ENCODE data around the gene NPAT. TPM values are rescaled to one million over a fixed set of nuclear protein-coding genes. Genes with fewer than 3 reads are reported as not detected.

The NPAT gene
- total RNA-seq, 1 donor from 2014 or later = 15.2 TPM

DNA sequence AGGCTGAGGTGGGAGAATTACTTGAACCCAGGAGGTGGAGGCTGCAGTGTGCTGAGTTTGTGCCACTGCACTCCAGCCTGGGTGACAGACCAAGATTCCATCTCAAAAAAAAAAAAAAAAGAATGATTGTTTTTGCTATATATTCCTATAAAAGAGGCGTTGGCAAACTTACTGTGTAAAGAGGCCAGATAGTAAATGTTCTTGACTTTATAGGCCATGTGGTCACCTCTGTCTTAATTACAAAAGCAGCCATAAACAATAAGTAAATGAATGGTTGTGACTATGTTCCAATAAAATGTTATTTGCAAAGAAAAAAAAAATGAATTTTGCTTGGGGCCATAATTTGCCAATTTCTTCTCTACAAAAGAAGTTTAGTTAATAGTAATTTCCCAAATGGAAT is 12.8 kb upstream of the NPAT start:
- Histone ChIP-seq H3K4me1 (no peaks in the 10 kb centered on the region), H3K27me3 (no peaks in the 10 kb centered on the region), H3K4me3 (no peak overlapping the region), H3K36me3 (peaks cover 0 to 29% of the 10 kb centered on the region in 2 donors), H3K27ac (no peak overlapping the region), H3K9me3 (no peaks in the 10 kb centered on the region)
- intact Hi-C loops (cut with DNase I) = no loop called here
- DNase-seq (ENCODE audit: extremely low spot score in 2 of 2) = no peak
- TF ChIP-seq POLR2A (IDR thresholded peaks at IDR 0.05) (no peak), POLR2AphosphoS5 (IDR thresholded peaks at IDR 0.05; ENCODE audit: insufficient read depth in 1 of 2, low read depth in 1 of 2) (no peak), CTCF (IDR thresholded peaks at IDR 0.05) (no peak)

GRCh38 chr11:108233277-108233945 is 11.0 kb upstream of the NPAT start:
- Histone ChIP-seq H3K4me3 (no peak overlapping the region), H3K27me3 (no peaks in the 10 kb centered on the region), H3K27ac (no peak overlapping the region), H3K36me3 (peaks cover 0 to 45% of the 10 kb centered on the region in 2 donors), H3K4me1 (no peaks in the 10 kb centered on the region), H3K9me3 (no peaks in the 10 kb centered on the region)
- TF ChIP-seq POLR2A (IDR thresholded peaks at IDR 0.05) = no peak
- no peak for TF ChIP-seq CTCF (IDR thresholded peaks at IDR 0.05)
- intact Hi-C loops (cut with DNase I) = no loop called here
- DNase-seq (ENCODE audit: extremely low spot score in 2 of 2) = no peak

DNA sequence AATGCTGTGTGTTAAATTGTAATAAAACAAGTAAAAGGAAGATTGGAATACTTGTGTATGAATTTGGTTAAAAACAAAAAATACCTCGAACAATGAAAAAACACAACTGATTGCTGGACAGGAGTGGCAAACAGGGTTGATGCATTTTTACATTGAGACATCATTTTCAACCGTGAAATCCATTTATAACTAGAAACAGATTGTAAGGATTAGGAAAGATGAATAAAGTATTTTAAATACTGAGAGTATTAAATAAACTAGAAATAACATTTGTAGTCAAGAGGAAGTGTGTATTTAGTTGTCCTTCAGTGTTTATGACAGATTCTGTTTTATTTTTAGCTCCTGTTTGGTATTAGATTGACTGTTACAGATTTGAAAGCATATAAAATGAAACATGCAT is 5.8 kb upstream of the NPAT start:
- H3K4me3 ChIP-seq = no peak overlapping the region
- TF ChIP-seq CTCF (IDR thresholded peaks at IDR 0.05) (no peak), POLR2AphosphoS5 (IDR thresholded peaks at IDR 0.05; ENCODE audit: insufficient read depth in 1 of 2, low read depth in 1 of 2) (no peak), POLR2A (IDR thresholded peaks at IDR 0.05) (no peak)
- H3K9me3 ChIP-seq = no peaks in the 10 kb centered on the region
- H3K4me1 ChIP-seq = peaks cover 20% of the 10 kb centered on the region
- H3K27ac ChIP-seq = no peak overlapping the region
- no peaks in the 10 kb centered on the region for H3K27me3 ChIP-seq
- intact Hi-C loops (cut with DNase I) = no loop called here
- H3K36me3 ChIP-seq = peaks cover 0 to 42% of the 10 kb centered on the region in 2 donors
- no peak for DNase-seq (ENCODE audit: extremely low spot score in 2 of 2)

DNA sequence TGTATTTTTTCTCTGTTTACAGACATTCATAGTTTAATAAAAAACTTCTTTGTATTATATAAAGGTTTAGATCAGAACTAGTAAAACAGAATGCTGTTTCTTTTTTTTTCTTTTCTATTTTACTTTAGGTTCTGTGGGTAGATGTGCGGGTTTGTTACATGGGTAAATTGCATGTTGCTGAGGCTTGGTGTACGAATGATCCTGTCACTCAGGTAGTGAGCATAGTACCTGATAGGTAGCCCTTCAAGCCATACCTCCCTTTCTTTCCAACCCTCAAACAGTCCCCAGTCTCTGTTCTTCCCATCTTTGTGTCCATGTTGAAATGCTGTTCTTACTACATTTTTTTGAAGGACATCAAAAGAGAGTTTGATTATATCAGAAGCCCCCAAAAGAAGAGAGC is 3.6 kb upstream of the NPAT start:
- no peak for TF ChIP-seq POLR2AphosphoS5 (IDR thresholded peaks at IDR 0.05; ENCODE audit: insufficient read depth in 1 of 2, low read depth in 1 of 2)
- no peak for TF ChIP-seq CTCF (IDR thresholded peaks at IDR 0.05)
- no peak for TF ChIP-seq POLR2A (IDR thresholded peaks at IDR 0.05)
- Histone ChIP-seq H3K9me3 (no peaks in the 10 kb centered on the region), H3K4me1 (peaks cover 29% of the 10 kb centered on the region), H3K4me3 (no peak overlapping the region), H3K27ac (no peak overlapping the region), H3K36me3 (peaks cover 0 to 31% of the 10 kb centered on the region in 2 donors), H3K27me3 (no peaks in the 10 kb centered on the region)
- intact Hi-C loops (cut with DNase I) = no loop called here
- DNase-seq (ENCODE audit: extremely low spot score in 2 of 2) = no peak

DNA sequence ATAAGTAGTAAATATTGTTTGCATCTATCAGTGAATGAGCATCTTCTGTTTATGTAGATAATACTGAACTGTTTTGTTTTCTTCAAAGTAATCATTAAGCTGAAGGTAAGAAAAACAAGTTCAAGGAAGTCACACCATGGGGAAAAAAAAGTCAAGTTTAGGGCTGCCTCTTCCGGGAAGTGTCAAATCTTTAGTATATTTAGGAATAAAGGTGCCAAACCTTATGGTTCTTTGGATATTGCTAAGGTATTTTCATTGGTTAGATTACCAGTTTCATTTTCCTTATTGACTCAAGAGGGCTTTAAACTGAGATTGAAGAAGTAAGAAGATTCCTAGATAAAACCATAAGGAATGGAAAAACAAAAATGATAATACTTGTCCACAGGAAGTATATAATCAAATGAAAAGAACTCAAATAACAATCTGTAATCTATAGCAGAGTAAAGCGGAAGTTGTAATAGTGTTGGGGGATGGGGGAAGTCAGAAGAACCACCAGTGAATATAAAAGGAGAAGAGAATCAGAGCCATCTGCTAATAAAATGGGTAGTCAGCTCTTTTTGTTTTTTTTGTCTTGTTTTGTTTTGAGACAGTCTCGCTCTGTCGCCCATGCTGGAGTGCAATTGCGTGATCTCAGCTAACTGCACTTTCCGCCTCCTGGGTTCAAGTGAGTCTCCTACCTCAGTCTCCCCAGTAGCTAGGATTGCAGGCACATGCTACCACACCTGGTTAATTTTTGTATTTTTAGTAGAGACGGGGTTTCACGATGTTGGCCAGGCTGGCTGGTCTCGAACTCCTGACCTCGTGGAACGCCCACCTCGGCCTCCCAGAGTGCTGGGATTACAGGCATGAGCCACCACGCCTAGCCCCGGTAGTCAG is 2.7 kb upstream of the NPAT start:
- peaks cover 38% of the 10 kb centered on the region for H3K4me1 ChIP-seq
- intact Hi-C loops (cut with DNase I) = no loop called here

More for the DNA sequence above, 2.7 kb upstream of the NPAT start:
- Histone ChIP-seq H3K27ac (peak overlapping the region; percentile 97), H3K27me3 (no peaks in the 10 kb centered on the region), H3K36me3 (peaks cover 0 to 22% of the 10 kb centered on the region in 2 donors), H3K9me3 (no peaks in the 10 kb centered on the region), H3K4me3 (peak overlapping the region in 1 of 2 donors; percentile 5)
- DNase-seq (ENCODE audit: extremely low spot score in 2 of 2) = no peak
- TF ChIP-seq CTCF (IDR thresholded peaks at IDR 0.05) (no peak), POLR2AphosphoS5 (IDR thresholded peaks at IDR 0.05; ENCODE audit: insufficient read depth in 1 of 2, low read depth in 1 of 2) (no peak), POLR2A (IDR thresholded peaks at IDR 0.05) (no peak)
